MM.1S (cell line): ENCODE measurements around the gene TTYH2.

Source experiments
- EZH2 ChIP-seq: fragments of 300-600 bp; sonication (generic); optimal IDR thresholded peaks from 2 replicates; pipeline ENCODE3; 2017; ENCODE audit warnings: low read depth, mild to moderate bottlenecking, antibody characterized with exemption, low read length, mixed read lengths
- EZH2phosphoT487 ChIP-seq: fragments of 300-600 bp; sonication (generic); IDR thresholded peaks from 2 replicates; pipeline ENCODE4 v1.6.1; 2018; ENCODE audit warnings: antibody characterized with exemption, low read length
- TF ChIP-seq, protein P1 (sequence below): fragments of 300-600 bp; sonication (generic); IDR thresholded peaks from 2 replicates; pipeline ENCODE4 v1.5.1; 2016; ENCODE audit warnings: antibody characterized with exemption, low read length, mixed read lengths

DNA sequence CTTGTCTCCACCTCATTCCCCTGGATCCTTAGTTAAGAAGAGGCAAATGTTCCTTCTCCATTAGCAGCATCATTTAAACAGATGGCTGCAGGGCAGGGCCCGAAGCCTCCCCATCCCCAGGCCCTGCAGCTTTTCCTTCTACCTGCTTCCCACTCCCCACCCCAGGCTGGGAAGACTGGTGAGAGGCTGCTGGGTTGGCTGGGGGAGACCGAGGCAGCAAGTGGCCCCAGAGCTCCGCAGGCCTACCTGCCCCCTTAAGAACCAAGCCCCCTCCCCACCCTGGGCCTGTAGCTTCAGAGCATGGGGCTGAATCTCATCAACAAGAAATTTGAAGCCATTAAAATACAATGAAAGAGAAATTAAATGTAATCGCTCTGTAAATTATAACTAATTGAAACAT, 32.0 kb upstream of the TTYH2 start:
- TF ChIP-seq, protein P1, sequence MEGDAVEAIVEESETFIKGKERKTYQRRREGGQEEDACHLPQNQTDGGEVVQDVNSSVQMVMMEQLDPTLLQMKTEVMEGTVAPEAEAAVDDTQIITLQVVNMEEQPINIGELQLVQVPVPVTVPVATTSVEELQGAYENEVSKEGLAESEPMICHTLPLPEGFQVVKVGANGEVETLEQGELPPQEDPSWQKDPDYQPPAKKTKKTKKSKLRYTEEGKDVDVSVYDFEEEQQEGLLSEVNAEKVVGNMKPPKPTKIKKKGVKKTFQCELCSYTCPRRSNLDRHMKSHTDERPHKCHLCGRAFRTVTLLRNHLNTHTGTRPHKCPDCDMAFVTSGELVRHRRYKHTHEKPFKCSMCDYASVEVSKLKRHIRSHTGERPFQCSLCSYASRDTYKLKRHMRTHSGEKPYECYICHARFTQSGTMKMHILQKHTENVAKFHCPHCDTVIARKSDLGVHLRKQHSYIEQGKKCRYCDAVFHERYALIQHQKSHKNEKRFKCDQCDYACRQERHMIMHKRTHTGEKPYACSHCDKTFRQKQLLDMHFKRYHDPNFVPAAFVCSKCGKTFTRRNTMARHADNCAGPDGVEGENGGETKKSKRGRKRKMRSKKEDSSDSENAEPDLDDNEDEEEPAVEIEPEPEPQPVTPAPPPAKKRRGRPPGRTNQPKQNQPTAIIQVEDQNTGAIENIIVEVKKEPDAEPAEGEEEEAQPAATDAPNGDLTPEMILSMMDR, result no peak
- TF ChIP-seq EZH2, result no peak
- TF ChIP-seq EZH2phosphoT487, result no peak
